Ectodermal cell (in vitro differentiated cells): Measurements from ENCODE around the gene CYP46A1.

Experiments
- H3K27ac ChIP-seq: 2 replicates; pipeline ENCODE4 v1.7.0; 2013; ENCODE audit warnings: mild to moderate bottlenecking, low read depth, low read length; ENCODE audit not compliant: insufficient read depth, poor library complexity, severe bottlenecking
- H3K27me3 ChIP-seq: 2 replicates; pipeline ENCODE4 v1.7.0; 2013; ENCODE audit warnings: mild to moderate bottlenecking, low read length; ENCODE audit not compliant: insufficient read depth, control insufficient read depth, poor library complexity, severe bottlenecking
- H3K36me3 ChIP-seq: one replicate; pipeline ENCODE4 v1.7.0; 2013; ENCODE audit warnings: low read length; ENCODE audit not compliant: control insufficient read depth, insufficient read depth
- H3K4me1 ChIP-seq: one replicate; pipeline ENCODE4 v1.7.0; 2013; ENCODE audit warnings: low read length; ENCODE audit not compliant: control insufficient read depth, insufficient read depth
- H3K4me3 ChIP-seq: 2 replicates; pipeline ENCODE4 v1.7.0; 2013; ENCODE audit warnings: low read depth, low read length, control low read depth; ENCODE audit not compliant: insufficient read depth
- H3K9me3 ChIP-seq: 2 replicates; pipeline ENCODE4 v1.7.0; 2013; ENCODE audit warnings: mild to moderate bottlenecking, low read length, moderate library complexity; ENCODE audit not compliant: control insufficient read depth
- WGBS, 2 experiments: methylation state at CpG; one replicate each; pipeline ENCODE4 v1.1.7; 2013; ENCODE audit warnings: missing lambda C conversion rate in 2 of 2; 5-methylcytosine and 5-hydroxymethylcytosine counted together

The CYP46A1 gene

DNA sequence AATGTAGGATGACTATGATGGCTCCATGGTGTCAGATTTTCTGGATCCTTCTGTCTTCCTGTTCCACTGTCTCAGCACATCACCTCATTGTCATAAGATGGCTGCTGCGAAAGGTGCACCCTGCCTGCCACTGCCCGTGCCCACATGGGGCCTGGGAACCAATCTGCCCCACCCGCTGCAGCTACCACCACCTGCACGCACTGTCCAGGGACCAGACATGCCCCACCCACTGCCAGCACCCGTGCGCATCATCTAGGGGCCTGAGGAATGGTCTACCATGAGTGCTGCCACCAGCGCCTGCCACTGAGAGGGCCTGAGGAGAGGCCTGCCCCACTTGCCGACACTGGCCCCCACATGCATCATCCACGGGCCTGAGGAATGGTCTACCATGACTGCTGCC lies 23.8 kb downstream of the CYP46A1 start:
- Histone ChIP-seq H3K9me3 (peaks cover 2% of the 10 kb centered on the region), H3K27me3 (no peaks in the 10 kb centered on the region), H3K4me1 (no peaks in the 10 kb centered on the region), H3K36me3 (peaks cover 9% of the 10 kb centered on the region), H3K27ac (no peak overlapping the region), H3K4me3 (no peak overlapping the region)
- 96 to 97% methylated on average over 9 of the region's 9 CpGs for WGBS, 2 experiments

DNA sequence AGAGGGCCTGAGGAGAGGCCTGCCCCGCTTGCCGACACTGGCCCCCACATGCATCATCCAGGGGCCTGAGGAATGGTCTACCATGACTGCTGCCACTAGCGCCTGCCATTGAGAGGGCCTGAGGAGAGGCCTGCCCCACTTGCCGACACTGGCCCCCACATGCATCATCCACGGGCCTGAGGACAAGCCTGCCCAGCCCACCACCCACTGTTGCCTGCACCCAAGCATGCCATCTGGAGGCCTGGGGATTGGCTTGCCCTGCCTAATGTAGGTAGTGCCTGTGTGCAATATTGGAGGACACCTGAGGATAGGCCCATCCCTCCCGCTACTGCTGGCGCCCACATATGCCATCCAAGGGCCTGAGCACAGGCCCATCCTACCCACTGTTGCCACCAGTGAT lies 24.4 kb downstream of the CYP46A1 start:
- no peaks in the 10 kb centered on the region for H3K4me1 ChIP-seq
- H3K9me3 ChIP-seq: peaks cover 2% of the 10 kb centered on the region
- H3K4me3 ChIP-seq: no peak overlapping the region
- no peak overlapping the region for H3K27ac ChIP-seq
- no peaks in the 10 kb centered on the region for H3K27me3 ChIP-seq
- H3K36me3 ChIP-seq: peaks cover 4% of the 10 kb centered on the region
- 79 to 83% methylated on average over 7 of the region's 7 CpGs for WGBS, 2 experiments

DNA sequence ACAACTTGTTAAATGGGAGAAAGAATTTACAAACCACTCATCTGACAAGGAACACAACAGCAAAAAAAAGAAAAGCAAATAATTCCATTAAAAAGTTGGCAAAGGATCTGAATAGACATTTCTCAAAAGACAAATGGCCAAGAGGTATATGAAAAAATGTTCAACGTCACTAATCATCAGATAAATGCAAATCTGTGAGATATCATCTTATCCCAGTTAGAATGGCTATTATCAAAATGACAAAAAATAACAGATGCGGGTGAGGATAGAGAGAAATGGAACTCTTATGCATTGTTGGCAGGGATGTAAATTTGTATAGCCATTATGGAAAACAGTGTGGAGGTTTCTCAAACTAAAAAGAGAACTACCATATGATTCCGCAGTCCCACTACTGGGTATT lies 29.9 kb downstream of the CYP46A1 start:
- Histone ChIP-seq H3K27ac (no peak overlapping the region), H3K4me3 (no peak overlapping the region), H3K27me3 (no peaks in the 10 kb centered on the region), H3K36me3 (no peaks in the 10 kb centered on the region), H3K4me1 (peaks cover 7% of the 10 kb centered on the region), H3K9me3 (no peaks in the 10 kb centered on the region)
- 96 to 97% methylated on average over 3 of the region's 3 CpGs for WGBS, 2 experiments

DNA sequence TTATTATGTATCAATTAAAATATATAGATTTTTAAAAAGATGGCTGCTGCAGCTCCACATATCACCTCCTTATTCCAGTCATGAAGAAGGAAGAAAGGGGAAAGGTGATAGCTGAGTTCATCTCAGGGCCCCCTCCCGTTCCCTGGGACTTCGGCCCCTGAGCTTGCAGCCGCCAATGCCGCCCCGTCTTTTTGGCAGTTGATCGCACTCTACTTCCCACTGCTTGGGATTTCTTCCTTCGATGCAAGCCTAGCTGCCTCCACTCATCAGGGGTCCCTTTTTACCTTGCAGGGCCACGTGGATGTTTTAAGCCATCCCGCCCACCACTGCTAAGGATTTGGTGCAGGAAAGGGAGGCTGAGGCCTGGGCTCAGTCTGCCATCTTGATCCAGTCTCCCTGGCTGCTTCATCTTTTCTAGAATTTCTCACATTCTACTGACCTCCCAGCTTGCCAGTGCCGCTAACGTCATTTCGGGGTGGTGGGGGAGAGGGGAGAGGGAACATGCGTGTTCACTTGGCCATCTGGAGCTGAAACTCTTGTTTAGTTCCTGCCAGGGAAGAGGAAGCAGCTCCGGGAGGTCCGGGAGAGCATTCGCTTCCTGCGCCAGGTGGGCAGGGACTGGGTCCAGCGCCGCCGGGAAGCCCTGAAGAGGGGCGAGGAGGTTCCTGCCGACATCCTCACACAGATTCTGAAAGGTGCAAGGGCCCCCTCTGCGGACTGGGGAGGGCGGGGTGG lies 31.3 kb downstream of the CYP46A1 start:
- Histone ChIP-seq H3K27ac (no peak overlapping the region), H3K9me3 (no peaks in the 10 kb centered on the region), H3K4me1 (peaks cover 7% of the 10 kb centered on the region), H3K36me3 (no peaks in the 10 kb centered on the region), H3K4me3 (no peak overlapping the region), H3K27me3 (no peaks in the 10 kb centered on the region)
- WGBS, 2 experiments: 92 to 95% methylated on average over 24 of the region's 24 CpGs

DNA sequence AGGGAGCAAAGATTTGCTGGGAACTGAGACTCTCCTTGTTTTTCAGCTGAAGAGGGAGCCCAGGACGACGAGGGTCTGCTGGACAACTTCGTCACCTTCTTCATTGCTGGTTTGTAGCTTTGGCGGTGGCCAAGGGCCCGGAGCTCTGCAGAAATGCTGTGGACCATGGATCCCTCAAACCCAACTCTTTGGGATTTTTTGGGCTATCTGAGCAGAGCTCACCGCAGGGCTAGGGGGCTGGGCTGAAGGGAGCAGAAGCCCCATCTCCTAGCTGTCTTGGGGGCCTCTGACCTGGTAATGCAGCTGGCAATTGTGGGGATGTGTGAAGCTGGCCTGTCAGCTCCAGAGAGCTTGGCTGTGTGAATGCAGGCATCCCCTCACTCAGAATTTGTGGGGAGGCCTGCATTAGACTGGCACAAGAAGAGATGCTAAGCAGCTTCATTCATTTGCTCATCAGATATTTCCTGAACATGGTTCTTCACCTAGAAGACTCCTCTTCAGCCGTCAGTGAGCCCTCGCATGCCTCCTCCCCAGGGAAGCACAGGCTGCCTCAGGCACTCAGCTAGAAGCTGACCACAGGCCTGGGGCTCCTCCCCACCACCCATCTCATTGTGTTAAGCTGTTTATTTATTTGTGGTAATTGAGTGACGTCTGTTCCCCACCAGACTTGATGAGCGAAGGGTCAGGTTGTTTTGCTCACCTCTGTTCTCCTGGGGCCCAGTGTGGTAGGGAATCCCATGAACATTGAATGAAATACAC lies 32.2 kb downstream of the CYP46A1 start:
- Histone ChIP-seq H3K27me3 (no peaks in the 10 kb centered on the region), H3K9me3 (no peaks in the 10 kb centered on the region), H3K27ac (no peak overlapping the region), H3K4me1 (peaks cover 7% of the 10 kb centered on the region), H3K4me3 (no peak overlapping the region), H3K36me3 (no peaks in the 10 kb centered on the region)
- 85 to 87% methylated on average over 10 of the region's 10 CpGs for WGBS, 2 experiments

DNA sequence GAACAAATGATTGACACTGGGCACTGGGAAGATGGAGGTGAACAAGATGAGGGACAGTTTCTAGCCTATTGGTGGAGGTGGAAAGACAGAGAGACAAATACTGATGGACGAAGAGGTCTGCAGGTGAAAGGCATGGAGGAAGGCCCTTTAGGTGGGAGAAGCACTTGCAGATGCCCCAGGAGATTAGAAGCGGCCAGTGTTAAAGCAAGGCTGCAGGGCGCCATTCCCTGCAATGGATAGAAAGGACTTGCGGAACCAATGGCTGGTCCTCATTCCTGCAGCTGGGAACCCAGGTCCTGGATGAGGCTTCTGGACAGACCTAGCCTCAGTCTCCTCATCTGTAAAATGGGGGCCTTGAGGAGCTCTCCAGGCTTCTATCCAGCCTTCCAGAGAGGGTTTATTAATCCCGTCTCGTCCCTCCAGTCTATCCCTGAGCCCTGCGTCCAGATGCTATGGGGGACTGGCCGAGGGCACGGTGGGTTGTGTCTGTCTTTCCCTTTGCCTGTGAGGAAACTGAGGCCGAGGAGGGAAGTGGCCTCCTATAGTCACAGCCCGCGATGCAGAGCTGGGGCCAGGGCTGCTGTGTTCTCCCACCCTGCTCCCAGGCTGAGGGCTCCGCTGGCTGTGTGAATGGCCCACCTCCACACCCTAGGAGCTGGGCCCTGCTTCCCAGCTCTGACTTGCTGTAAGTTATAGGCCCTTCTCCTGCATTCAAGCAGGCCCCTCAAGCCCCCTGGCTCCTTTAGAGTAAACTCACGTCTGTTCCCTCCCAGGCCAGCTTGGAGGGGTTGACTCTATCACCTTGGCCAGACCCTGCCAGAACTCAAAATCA lies 33.0 kb downstream of the CYP46A1 start:
- Histone ChIP-seq H3K4me1 (peaks cover 7% of the 10 kb centered on the region), H3K27ac (no peak overlapping the region), H3K36me3 (no peaks in the 10 kb centered on the region), H3K9me3 (no peaks in the 10 kb centered on the region), H3K27me3 (no peaks in the 10 kb centered on the region), H3K4me3 (no peak overlapping the region)
- 95 to 96% methylated on average over 14 of the region's 14 CpGs for WGBS, 2 experiments

DNA sequence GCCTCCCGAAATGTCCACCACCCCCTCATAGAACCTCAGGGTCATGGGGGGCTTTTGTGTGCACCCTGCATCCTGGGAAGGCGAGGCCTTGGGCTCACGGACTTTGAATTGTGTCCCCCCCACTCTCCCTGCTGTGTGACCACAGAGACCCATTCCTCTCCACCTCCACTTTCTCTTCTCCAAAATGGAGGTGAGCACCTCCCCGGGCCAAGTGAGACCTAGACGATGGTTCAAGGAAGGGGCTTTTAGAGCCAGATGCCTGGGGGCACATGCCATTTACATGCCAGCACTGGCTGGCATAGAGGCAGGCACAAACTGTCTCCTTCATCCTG lies 33.5 kb downstream of the CYP46A1 start:
- no peaks in the 10 kb centered on the region for H3K27me3 ChIP-seq
- H3K9me3 ChIP-seq: no peaks in the 10 kb centered on the region
- H3K4me1 ChIP-seq: peaks cover 7% of the 10 kb centered on the region
- H3K27ac ChIP-seq: no peak overlapping the region
- no peak overlapping the region for H3K4me3 ChIP-seq
- H3K36me3 ChIP-seq: no peaks in the 10 kb centered on the region
- 89 to 95% methylated on average over 5 of the region's 5 CpGs for WGBS, 2 experiments

DNA sequence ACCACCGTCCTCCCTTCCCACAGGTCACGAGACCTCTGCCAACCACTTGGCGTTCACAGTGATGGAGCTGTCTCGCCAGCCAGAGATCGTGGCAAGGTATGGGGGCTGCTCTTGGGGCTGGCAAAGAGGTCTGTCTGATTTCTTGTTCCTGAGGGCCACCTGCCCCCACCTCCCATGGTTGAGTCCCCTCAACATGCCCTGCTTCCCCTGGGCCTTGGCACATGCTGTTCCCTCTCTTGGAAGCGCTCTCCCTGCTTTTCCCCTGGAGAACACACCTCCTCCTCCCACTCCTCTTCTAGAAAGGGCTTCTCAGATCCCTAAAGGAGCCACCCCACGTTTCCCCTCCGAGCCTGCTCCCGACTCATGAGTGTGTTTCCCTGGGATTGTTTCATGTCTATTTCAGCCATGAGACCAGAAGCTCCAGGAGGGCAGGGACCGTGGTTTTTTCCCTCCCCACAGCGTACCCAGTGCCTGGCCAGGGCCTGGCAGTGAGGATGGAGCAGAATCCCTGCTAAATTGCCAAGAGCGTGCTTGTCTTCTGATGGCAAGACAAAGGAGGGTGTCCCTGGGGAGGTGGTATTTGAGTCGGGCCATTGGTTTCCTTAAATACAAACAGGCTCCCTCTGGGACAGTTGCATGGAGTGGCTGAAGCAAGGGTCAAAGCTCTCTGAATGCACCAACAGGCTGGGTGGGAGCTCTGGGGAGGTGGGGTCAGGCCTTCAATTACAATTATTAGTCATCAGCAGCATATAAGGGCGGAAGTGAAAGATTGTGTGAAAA lies 34.1 kb downstream of the CYP46A1 start:
- Histone ChIP-seq H3K36me3 (no peaks in the 10 kb centered on the region), H3K4me3 (no peak overlapping the region), H3K4me1 (peaks cover 7% of the 10 kb centered on the region), H3K9me3 (no peaks in the 10 kb centered on the region), H3K27ac (no peak overlapping the region), H3K27me3 (no peaks in the 10 kb centered on the region)
- 74 to 75% methylated on average over 13 of the region's 14 CpGs for WGBS, 2 experiments

DNA sequence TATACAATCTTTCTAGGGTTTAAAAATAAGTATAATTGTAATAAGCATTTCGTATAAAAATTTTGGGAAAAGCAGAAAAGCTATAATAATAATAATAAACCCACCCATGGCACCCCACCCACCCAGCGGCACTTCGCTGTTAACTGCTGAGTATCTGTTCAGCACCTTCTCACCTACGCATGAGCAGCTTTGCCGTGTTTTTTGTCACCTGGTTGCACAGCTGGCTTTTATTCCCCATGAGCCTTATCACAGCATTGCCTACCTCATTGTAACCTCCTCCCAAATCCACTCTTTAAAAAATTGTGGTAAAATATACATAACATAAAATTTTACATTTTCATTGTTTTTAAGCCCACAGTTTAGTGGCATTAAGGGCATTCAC lies 34.7 kb downstream of the CYP46A1 start:
- H3K9me3 ChIP-seq: no peaks in the 10 kb centered on the region
- H3K36me3 ChIP-seq: no peaks in the 10 kb centered on the region
- H3K27ac ChIP-seq: no peak overlapping the region
- no peak overlapping the region for H3K4me3 ChIP-seq
- peaks cover 7% of the 10 kb centered on the region for H3K4me1 ChIP-seq
- WGBS, 2 experiments: 94 to 96% methylated on average over 4 of the region's 5 CpGs
- H3K27me3 ChIP-seq: no peaks in the 10 kb centered on the region
